ENCODE results near the gene BMPR2.

BMPR2 gene

DNA sequence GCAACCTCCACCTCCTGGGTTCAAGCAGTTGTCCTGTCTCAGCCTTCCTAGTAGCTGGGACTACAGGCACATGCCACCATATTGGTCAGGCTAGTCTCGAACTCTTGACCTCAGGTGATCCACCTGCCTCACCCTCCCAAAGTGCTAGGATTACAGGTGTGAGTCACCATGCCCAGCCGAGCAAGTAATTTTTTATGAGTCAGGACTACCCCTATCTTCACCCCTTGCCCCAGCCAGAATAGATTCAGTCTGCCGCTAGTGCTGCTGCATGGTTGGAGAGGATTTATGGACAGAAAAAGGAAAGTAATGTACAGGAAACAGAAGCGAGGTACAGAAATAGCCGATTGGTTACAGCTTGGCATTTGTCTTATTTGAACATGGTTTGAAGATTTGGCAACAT lies 48.9 kb downstream of the BMPR2 start:
- no peak overlapping the region for H3K56ac ChIP-seq (ENCODE audit: low read length)
- no peaks in the 10 kb centered on the region for H3K36me3 ChIP-seq (ENCODE audit: control insufficient read depth, insufficient read depth, low read length)
- H3K23ac ChIP-seq (ENCODE audit: low read length), result no peak overlapping the region
- no peak overlapping the region for H2BK15ac ChIP-seq (replicated peaks; ENCODE audit: low read depth)
- no peak overlapping the region for H3K4me3 ChIP-seq (ENCODE audit: low read length)
- no peak overlapping the region for H4K5ac ChIP-seq (ENCODE audit: low read length)
- no peaks in the 10 kb centered on the region for H3K27me3 ChIP-seq (ENCODE audit: insufficient read depth, low read length, poor library complexity)
- no peak overlapping the region for H3K4me2 ChIP-seq (ENCODE audit: low read length)
- no peak overlapping the region for H4K8ac ChIP-seq (ENCODE audit: low read depth, low read length)
- no peak overlapping the region for H3K18ac ChIP-seq (ENCODE audit: low read length)
- no peak overlapping the region for H2AK5ac ChIP-seq (ENCODE audit: low read length)
- H2BK5ac ChIP-seq (ENCODE audit: low read length), result no peak overlapping the region
- H3K9ac ChIP-seq (ENCODE audit: low read length), result no peak overlapping the region
- no peak overlapping the region for H3K27ac ChIP-seq (ENCODE audit: low read depth, low read length)
- H3K4ac ChIP-seq (ENCODE audit: low read depth, low read length), result no peak overlapping the region
- H3K79me1 ChIP-seq (ENCODE audit: low read length), result peaks cover 8% of the 10 kb centered on the region
- no peak for DNase-seq
- no peaks in the 10 kb centered on the region for H3K4me1 ChIP-seq (ENCODE audit: control insufficient read depth, low read depth, low read length)
- no CpG with 5 or more reads among the region's 5 CpGs for WGBS (ENCODE audit: extremely low coverage, insufficient coverage, low lambda C conversion rate)
- peaks cover 79% of the 10 kb centered on the region for H3K79me2 ChIP-seq (ENCODE audit: control insufficient read depth, insufficient read depth, low read length)
- no peak overlapping the region for H2BK120ac ChIP-seq (ENCODE audit: low read depth, low read length)

DNA sequence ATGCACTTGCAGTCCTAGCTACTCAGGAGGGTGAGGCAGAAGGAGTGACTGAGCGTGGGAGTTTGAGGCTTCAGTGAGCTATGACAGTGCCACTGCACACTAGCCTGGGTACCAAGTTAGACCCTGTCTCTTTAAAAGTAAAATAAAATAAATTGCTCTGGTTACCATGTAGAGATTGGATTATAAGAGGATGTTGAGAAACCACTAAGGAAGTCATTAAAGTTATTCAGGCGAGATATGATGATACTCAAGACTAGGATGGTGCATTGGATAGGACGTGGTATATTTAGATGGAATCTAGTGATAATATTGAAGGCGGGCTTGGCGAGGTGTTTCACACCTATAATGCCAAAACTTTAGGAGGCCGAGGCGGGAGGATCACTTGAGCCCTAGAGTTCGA lies 50.6 kb downstream of the BMPR2 start:
- Histone ChIP-seq H4K5ac (ENCODE audit: low read length) (no peak overlapping the region), H3K79me2 (ENCODE audit: control insufficient read depth, insufficient read depth, low read length) (peaks cover 71% of the 10 kb centered on the region), H3K4ac (ENCODE audit: low read depth, low read length) (no peak overlapping the region), H3K79me1 (ENCODE audit: low read length) (peaks cover 9% of the 10 kb centered on the region), H2AK5ac (ENCODE audit: low read length) (no peak overlapping the region), H3K36me3 (ENCODE audit: control insufficient read depth, insufficient read depth, low read length) (no peaks in the 10 kb centered on the region), H3K18ac (ENCODE audit: low read length) (no peak overlapping the region), H2BK120ac (ENCODE audit: low read depth, low read length) (no peak overlapping the region), H3K27me3 (ENCODE audit: insufficient read depth, low read length, poor library complexity) (no peaks in the 10 kb centered on the region), H3K4me3 (ENCODE audit: low read length) (no peak overlapping the region), H3K27ac (ENCODE audit: low read depth, low read length) (no peak overlapping the region), H2BK5ac (ENCODE audit: low read length) (no peak overlapping the region), H3K4me2 (ENCODE audit: low read length) (no peak overlapping the region), H3K23ac (ENCODE audit: low read length) (no peak overlapping the region), H2BK15ac (replicated peaks; ENCODE audit: low read depth) (no peak overlapping the region), H3K56ac (ENCODE audit: low read length) (no peak overlapping the region), H4K8ac (ENCODE audit: low read depth, low read length) (no peak overlapping the region), H3K4me1 (ENCODE audit: control insufficient read depth, low read depth, low read length) (no peaks in the 10 kb centered on the region), H3K9ac (ENCODE audit: low read length) (no peak overlapping the region)
- DNase-seq, result no peak
- WGBS (ENCODE audit: extremely low coverage, insufficient coverage, low lambda C conversion rate), result no CpG with 5 or more reads among the region's 8 CpGs

DNA sequence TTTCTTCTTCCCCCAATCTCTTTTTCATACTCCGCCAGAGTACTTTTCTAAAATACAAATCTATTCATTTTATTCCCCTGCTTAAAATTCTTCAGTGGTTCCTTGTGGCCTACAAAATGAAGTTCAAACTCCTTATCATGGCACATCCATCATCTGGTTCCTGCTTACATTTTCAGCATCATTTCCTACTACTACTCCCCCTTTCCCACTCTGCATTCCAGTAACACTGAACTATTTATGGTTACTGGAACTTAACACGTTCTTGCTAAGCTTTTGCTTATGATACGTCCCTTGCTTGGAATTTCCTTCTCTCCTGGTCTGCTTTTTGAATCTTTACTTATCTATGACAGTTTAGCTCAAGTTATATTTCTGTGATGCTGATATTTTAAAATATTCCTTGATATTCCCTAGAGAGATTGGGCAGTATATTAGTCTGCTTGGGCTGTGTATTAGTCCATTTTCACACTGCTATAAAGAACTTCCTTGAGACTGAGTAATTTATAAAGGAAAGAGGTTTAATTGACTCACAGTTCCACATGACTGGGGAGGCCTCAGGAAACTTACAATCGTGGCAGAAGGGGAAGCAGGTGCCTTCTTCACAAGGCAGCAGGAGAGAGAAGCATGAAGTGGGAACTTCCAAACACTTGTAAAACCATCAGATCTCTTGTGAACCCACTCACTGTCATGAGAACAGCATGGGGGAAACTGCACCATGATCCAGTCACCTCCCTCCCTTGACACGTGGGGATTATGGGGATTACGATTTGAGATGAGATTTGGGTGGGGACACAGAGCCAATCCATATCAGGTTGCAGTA lies 53.2 kb downstream of the BMPR2 start:
- no peak overlapping the region for H3K18ac ChIP-seq (ENCODE audit: low read length)
- H2BK5ac ChIP-seq (ENCODE audit: low read length), result no peak overlapping the region
- no peak overlapping the region for H2BK15ac ChIP-seq (replicated peaks; ENCODE audit: low read depth)
- no peak overlapping the region for H3K4ac ChIP-seq (ENCODE audit: low read depth, low read length)
- H3K79me2 ChIP-seq (ENCODE audit: control insufficient read depth, insufficient read depth, low read length), result peaks cover 61% of the 10 kb centered on the region
- no peak overlapping the region for H3K23ac ChIP-seq (ENCODE audit: low read length)
- H4K8ac ChIP-seq (ENCODE audit: low read depth, low read length), result no peak overlapping the region
- H3K27ac ChIP-seq (ENCODE audit: low read depth, low read length), result no peak overlapping the region
- no peak for DNase-seq
- no peak overlapping the region for H2AK5ac ChIP-seq (ENCODE audit: low read length)
- H3K27me3 ChIP-seq (ENCODE audit: insufficient read depth, low read length, poor library complexity), result no peaks in the 10 kb centered on the region
- H3K36me3 ChIP-seq (ENCODE audit: control insufficient read depth, insufficient read depth, low read length), result no peaks in the 10 kb centered on the region
- H3K56ac ChIP-seq (ENCODE audit: low read length), result no peak overlapping the region
- H3K4me2 ChIP-seq (ENCODE audit: low read length), result no peak overlapping the region
- H3K9ac ChIP-seq (ENCODE audit: low read length), result no peak overlapping the region
- H4K5ac ChIP-seq (ENCODE audit: low read length), result no peak overlapping the region
- no peak overlapping the region for H2BK120ac ChIP-seq (ENCODE audit: low read depth, low read length)
- H3K79me1 ChIP-seq (ENCODE audit: low read length), result peaks cover 10% of the 10 kb centered on the region
- no CpG with 5 or more reads among the region's 6 CpGs for WGBS (ENCODE audit: extremely low coverage, insufficient coverage, low lambda C conversion rate)
- no peaks in the 10 kb centered on the region for H3K4me1 ChIP-seq (ENCODE audit: control insufficient read depth, low read depth, low read length)
- H3K4me3 ChIP-seq (ENCODE audit: low read length), result no peak overlapping the region

DNA sequence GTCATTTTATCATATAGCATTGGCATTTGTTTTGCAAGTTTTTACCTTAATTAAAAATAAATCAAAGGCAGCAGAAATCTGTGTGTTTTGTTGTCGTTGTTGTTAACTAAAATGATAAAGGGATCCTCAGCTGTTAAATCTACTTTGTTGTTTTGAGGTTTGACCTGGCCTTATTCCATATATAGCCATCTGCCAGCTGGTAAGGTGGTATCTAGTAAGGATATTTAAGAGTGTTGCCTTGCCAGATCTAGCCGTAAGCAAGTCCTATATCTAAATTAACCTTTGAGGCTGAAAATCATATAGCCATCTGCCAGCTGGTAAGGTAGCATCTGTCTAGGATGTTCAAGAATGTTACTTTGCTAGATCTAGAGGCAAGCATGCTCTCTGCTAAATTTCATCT lies 56.6 kb downstream of the BMPR2 start:
- Histone ChIP-seq H2AK5ac (ENCODE audit: low read length) (no peak overlapping the region), H2BK15ac (replicated peaks; ENCODE audit: low read depth) (no peak overlapping the region), H3K56ac (ENCODE audit: low read length) (no peak overlapping the region), H4K5ac (ENCODE audit: low read length) (no peak overlapping the region), H2BK120ac (ENCODE audit: low read depth, low read length) (no peak overlapping the region), H3K36me3 (ENCODE audit: control insufficient read depth, insufficient read depth, low read length) (no peaks in the 10 kb centered on the region), H3K23ac (ENCODE audit: low read length) (no peak overlapping the region), H3K27ac (ENCODE audit: low read depth, low read length) (no peak overlapping the region), H3K79me1 (ENCODE audit: low read length) (peaks cover 11% of the 10 kb centered on the region), H3K4me3 (ENCODE audit: low read length) (no peak overlapping the region), H2BK5ac (ENCODE audit: low read length) (no peak overlapping the region), H3K79me2 (ENCODE audit: control insufficient read depth, insufficient read depth, low read length) (peaks cover 53% of the 10 kb centered on the region), H3K27me3 (ENCODE audit: insufficient read depth, low read length, poor library complexity) (no peaks in the 10 kb centered on the region), H3K4ac (ENCODE audit: low read depth, low read length) (no peak overlapping the region), H4K8ac (ENCODE audit: low read depth, low read length) (no peak overlapping the region), H3K18ac (ENCODE audit: low read length) (no peak overlapping the region), H3K4me1 (ENCODE audit: control insufficient read depth, low read depth, low read length) (no peaks in the 10 kb centered on the region), H3K9ac (ENCODE audit: low read length) (no peak overlapping the region), H3K4me2 (ENCODE audit: low read length) (no peak overlapping the region)
- no peak for DNase-seq
- WGBS (ENCODE audit: extremely low coverage, insufficient coverage, low lambda C conversion rate), result no CpG with 5 or more reads among the region's 2 CpGs

DNA sequence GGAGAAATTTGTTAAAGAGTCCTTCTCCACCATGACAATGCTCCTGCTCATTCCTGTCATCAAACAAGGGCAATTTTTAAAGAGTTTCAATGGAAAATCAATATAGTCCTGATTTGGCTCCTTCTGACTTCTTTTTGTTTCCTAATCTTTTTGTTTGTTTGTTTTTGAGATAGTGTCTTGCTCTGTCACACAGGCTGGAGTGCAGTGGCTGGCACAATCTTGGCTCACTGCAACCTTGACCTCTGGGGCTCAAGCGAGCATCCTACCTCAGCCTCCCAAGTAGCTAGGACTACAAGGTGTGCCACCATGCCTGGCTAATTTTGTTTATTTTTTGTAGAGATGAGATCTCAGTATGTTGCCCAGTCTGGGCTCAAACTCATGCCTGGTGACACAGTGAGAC lies 58.3 kb downstream of the BMPR2 start:
- H3K4me2 ChIP-seq (ENCODE audit: low read length), result no peak overlapping the region
- H3K4me1 ChIP-seq (ENCODE audit: control insufficient read depth, low read depth, low read length), result no peaks in the 10 kb centered on the region
- H2BK120ac ChIP-seq (ENCODE audit: low read depth, low read length), result no peak overlapping the region
- peaks cover 43% of the 10 kb centered on the region for H3K79me2 ChIP-seq (ENCODE audit: control insufficient read depth, insufficient read depth, low read length)
- no peak overlapping the region for H3K18ac ChIP-seq (ENCODE audit: low read length)
- H3K9ac ChIP-seq (ENCODE audit: low read length), result no peak overlapping the region
- H3K27me3 ChIP-seq (ENCODE audit: insufficient read depth, low read length, poor library complexity), result no peaks in the 10 kb centered on the region
- no peak overlapping the region for H2BK5ac ChIP-seq (ENCODE audit: low read length)
- H3K56ac ChIP-seq (ENCODE audit: low read length), result no peak overlapping the region
- H4K8ac ChIP-seq (ENCODE audit: low read depth, low read length), result no peak overlapping the region
- no peak overlapping the region for H3K27ac ChIP-seq (ENCODE audit: low read depth, low read length)
- no peak overlapping the region for H2BK15ac ChIP-seq (replicated peaks; ENCODE audit: low read depth)
- H3K23ac ChIP-seq (ENCODE audit: low read length), result no peak overlapping the region
- H3K79me1 ChIP-seq (ENCODE audit: low read length), result peaks cover 10% of the 10 kb centered on the region
- WGBS (ENCODE audit: extremely low coverage, insufficient coverage, low lambda C conversion rate), result no CpG with 5 or more reads among the region's 1 CpG
- H3K4me3 ChIP-seq (ENCODE audit: low read length), result no peak overlapping the region
- no peak overlapping the region for H4K5ac ChIP-seq (ENCODE audit: low read length)
- H2AK5ac ChIP-seq (ENCODE audit: low read length), result no peak overlapping the region
- DNase-seq, result no peak
- H3K4ac ChIP-seq (ENCODE audit: low read depth, low read length), result no peak overlapping the region
- no peaks in the 10 kb centered on the region for H3K36me3 ChIP-seq (ENCODE audit: control insufficient read depth, insufficient read depth, low read length)

DNA sequence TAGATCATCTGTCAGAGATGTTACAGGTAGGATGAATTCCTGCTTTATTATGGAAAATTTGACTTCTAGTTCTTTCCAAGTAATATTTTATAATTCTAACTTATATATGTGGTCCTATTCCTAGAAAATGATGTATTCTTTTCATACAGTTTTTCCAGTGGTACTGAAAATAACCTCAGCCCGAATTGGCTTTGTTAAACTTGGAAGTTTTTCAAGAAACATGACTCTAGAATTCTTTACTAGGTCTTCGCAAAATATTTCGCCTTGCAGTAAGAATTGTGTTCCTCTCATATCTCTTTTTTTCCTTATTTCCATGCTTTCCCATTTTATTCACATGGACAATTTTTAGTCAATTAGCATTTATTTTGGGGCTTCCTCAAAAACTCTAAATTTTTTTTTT lies 60.5 kb downstream of the BMPR2 start:
- Histone ChIP-seq H2BK5ac (ENCODE audit: low read length) (no peak overlapping the region), H3K27me3 (ENCODE audit: insufficient read depth, low read length, poor library complexity) (no peaks in the 10 kb centered on the region), H3K79me2 (ENCODE audit: control insufficient read depth, insufficient read depth, low read length) (peaks cover 35% of the 10 kb centered on the region), H3K36me3 (ENCODE audit: control insufficient read depth, insufficient read depth, low read length) (no peaks in the 10 kb centered on the region), H3K4me1 (ENCODE audit: control insufficient read depth, low read depth, low read length) (no peaks in the 10 kb centered on the region), H3K4me3 (ENCODE audit: low read length) (no peak overlapping the region), H2AK5ac (ENCODE audit: low read length) (no peak overlapping the region), H3K18ac (ENCODE audit: low read length) (no peak overlapping the region), H3K23ac (ENCODE audit: low read length) (no peak overlapping the region), H3K9ac (ENCODE audit: low read length) (no peak overlapping the region), H3K79me1 (ENCODE audit: low read length) (peaks cover 6% of the 10 kb centered on the region), H3K56ac (ENCODE audit: low read length) (no peak overlapping the region), H3K4me2 (ENCODE audit: low read length) (no peak overlapping the region), H2BK120ac (ENCODE audit: low read depth, low read length) (no peak overlapping the region), H3K4ac (ENCODE audit: low read depth, low read length) (no peak overlapping the region), H4K8ac (ENCODE audit: low read depth, low read length) (no peak overlapping the region), H3K27ac (ENCODE audit: low read depth, low read length) (no peak overlapping the region), H2BK15ac (replicated peaks; ENCODE audit: low read depth) (no peak overlapping the region), H4K5ac (ENCODE audit: low read length) (no peak overlapping the region)
- no peak for DNase-seq
- no CpG with 5 or more reads among the region's 3 CpGs for WGBS (ENCODE audit: extremely low coverage, insufficient coverage, low lambda C conversion rate)

All from mesendoderm (in vitro differentiated cells).